ENCODE measurements around the gene FDX1. TPM values are rescaled to one million over a fixed set of nuclear protein-coding genes. Genes with fewer than 3 reads are reported as not detected.

FDX1 gene
- total RNA-seq, 1 donor from 2014 or later: 9.1 TPM

DNA sequence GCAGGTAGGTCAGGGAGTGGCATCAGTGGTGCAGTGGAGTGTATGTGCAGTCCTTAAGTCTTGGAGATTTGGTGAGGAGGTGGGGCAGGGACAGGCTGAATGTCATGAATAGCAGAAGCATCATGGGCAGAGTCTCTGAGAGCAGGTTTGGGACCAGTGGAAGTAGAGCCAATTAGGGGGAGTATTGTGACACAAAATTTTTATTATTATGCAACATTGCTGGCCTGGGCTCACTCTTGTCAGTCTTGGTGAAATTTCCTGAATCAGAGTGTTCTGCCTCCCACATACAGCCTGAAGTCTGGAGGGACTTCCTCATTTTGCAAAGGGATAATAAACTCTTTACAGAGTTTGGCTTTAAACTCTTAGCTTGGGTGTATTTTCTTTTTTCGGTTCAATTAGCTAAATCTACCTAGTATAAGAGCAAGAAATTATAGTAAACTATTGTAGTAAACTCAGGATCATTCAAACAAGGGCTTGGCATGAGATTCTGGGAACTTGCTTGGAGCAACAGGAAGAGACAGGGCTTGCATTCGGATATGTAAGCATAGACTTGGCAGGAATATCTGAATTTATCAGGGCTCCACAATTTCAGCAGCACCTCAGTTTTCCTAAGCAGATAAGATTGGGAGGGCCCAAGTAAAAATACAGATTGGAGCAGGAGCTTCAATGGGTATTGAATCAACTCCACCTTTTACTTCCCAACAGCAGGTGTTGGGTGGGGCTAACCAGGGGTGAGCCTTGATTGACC is 67.7 kb downstream of the FDX1 start:
- Histone ChIP-seq H3K9me3 (peaks cover 3% of the 10 kb centered on the region), H3K4me1 (no peaks in the 10 kb centered on the region), H3K27ac (no peak overlapping the region), H3K4me3 (no peak overlapping the region), H3K36me3 (no peaks in the 10 kb centered on the region), H3K27me3 (no peaks in the 10 kb centered on the region)
- TF ChIP-seq POLR2AphosphoS5 (IDR thresholded peaks at IDR 0.05; ENCODE audit: insufficient read depth in 1 of 2, low read depth in 1 of 2) (no peak), POLR2A (IDR thresholded peaks at IDR 0.05) (no peak)
- TF ChIP-seq, protein P1, sequence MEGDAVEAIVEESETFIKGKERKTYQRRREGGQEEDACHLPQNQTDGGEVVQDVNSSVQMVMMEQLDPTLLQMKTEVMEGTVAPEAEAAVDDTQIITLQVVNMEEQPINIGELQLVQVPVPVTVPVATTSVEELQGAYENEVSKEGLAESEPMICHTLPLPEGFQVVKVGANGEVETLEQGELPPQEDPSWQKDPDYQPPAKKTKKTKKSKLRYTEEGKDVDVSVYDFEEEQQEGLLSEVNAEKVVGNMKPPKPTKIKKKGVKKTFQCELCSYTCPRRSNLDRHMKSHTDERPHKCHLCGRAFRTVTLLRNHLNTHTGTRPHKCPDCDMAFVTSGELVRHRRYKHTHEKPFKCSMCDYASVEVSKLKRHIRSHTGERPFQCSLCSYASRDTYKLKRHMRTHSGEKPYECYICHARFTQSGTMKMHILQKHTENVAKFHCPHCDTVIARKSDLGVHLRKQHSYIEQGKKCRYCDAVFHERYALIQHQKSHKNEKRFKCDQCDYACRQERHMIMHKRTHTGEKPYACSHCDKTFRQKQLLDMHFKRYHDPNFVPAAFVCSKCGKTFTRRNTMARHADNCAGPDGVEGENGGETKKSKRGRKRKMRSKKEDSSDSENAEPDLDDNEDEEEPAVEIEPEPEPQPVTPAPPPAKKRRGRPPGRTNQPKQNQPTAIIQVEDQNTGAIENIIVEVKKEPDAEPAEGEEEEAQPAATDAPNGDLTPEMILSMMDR (IDR thresholded peaks at IDR 0.05): no peak
- peak in 1 of 2 donors; percentile 84 for DNase-seq (ENCODE audit: extremely low spot score in 2 of 2)
- intact Hi-C loops (cut with DNase I): no loop called here

DNA sequence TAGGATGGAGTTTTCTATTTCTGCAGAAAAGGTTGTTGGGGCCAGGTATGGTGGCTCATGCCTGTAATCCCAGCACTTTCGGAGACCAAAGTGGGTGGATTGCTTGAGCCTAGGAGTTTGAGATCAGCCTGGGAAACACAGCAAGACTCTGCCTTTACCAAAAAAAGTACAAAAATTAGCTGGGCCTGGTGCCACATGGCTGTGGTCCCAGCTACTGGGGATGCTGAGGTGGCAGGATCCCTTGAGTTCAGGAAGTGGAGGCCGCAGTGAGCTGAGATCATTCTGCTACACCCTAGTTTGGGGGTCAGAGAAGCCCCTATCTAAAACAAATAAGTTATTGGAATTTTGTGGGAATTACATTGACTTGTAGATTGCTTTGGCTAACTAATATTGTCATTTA is 71.7 kb downstream of the FDX1 start:
- Histone ChIP-seq H3K27ac (no peak overlapping the region), H3K9me3 (peaks cover 3% of the 10 kb centered on the region), H3K4me1 (no peaks in the 10 kb centered on the region), H3K4me3 (no peak overlapping the region), H3K36me3 (no peaks in the 10 kb centered on the region), H3K27me3 (no peaks in the 10 kb centered on the region)
- peak in 1 of 2 donors; percentile 49 for DNase-seq (ENCODE audit: extremely low spot score in 2 of 2)
- intact Hi-C loops (cut with DNase I): no loop called here
- no peak for TF ChIP-seq POLR2A (IDR thresholded peaks at IDR 0.05)
- no peak for TF ChIP-seq POLR2AphosphoS5 (IDR thresholded peaks at IDR 0.05; ENCODE audit: insufficient read depth in 1 of 2, low read depth in 1 of 2)
- TF ChIP-seq, protein P1 (IDR thresholded peaks at IDR 0.05): no peak

- no peak overlapping the region for H3K4me3 ChIP-seq
- DNase-seq (ENCODE audit: extremely low spot score in 2 of 2): no peak
Measured at GRCh38 chr11:110505528-110506284, 76.0 kb downstream of the FDX1 start.

GRCh38 chr11:110507328-110507727 is 77.6 kb downstream of the FDX1 start:
- peak in 1 of 2 donors; percentile 54 for DNase-seq (ENCODE audit: extremely low spot score in 2 of 2)
- Histone ChIP-seq H3K4me1 (no peaks in the 10 kb centered on the region), H3K4me3 (no peak overlapping the region), H3K36me3 (no peaks in the 10 kb centered on the region), H3K27me3 (no peaks in the 10 kb centered on the region), H3K9me3 (no peaks in the 10 kb centered on the region), H3K27ac (no peak overlapping the region)
- no peak for TF ChIP-seq POLR2AphosphoS5 (IDR thresholded peaks at IDR 0.05; ENCODE audit: insufficient read depth in 1 of 2, low read depth in 1 of 2)
- TF ChIP-seq, protein P1 (IDR thresholded peaks at IDR 0.05): no peak
- no peak for TF ChIP-seq POLR2A (IDR thresholded peaks at IDR 0.05)
- intact Hi-C loops (cut with DNase I): no loop called here

More at GRCh38 chr11:110505528-110506284, 76.0 kb downstream of the FDX1 start:
- H3K9me3 ChIP-seq: peaks cover 3% of the 10 kb centered on the region
- intact Hi-C loops (cut with DNase I): no loop called here
- TF ChIP-seq POLR2A (IDR thresholded peaks at IDR 0.05) (no peak), POLR2AphosphoS5 (IDR thresholded peaks at IDR 0.05; ENCODE audit: insufficient read depth in 1 of 2, low read depth in 1 of 2) (no peak)
- TF ChIP-seq, protein P1 (IDR thresholded peaks at IDR 0.05): no peak
- no peaks in the 10 kb centered on the region for H3K36me3 ChIP-seq
- no peaks in the 10 kb centered on the region for H3K4me1 ChIP-seq
- H3K27ac ChIP-seq: no peak overlapping the region
- H3K27me3 ChIP-seq: no peaks in the 10 kb centered on the region
